H9 (cell line): ENCODE results near the gene DIAPH2. TPM values are rescaled to one million over a fixed set of nuclear protein-coding genes. Genes with fewer than 3 reads are reported as not detected.

Source experiments
- DNase-seq: peaks from one replicate; pipeline ENCODE4 v3.0.0-alpha.2; 2017
- H2AFZ ChIP-seq: one replicate; pipeline ENCODE4 v1.6.1; 2013; ENCODE audit warnings: mild to moderate bottlenecking, low read length, control low read depth, moderate library complexity
- H2AK5ac ChIP-seq: 2 replicates; pipeline ENCODE4 v1.6.1; 2013; ENCODE audit warnings: low read length, control low read depth, mixed read lengths; ENCODE audit not compliant: insufficient read length
- H2BK120ac ChIP-seq: one replicate; pipeline ENCODE4 v1.6.1; 2013; ENCODE audit warnings: low read depth, mild to moderate bottlenecking, low read length, control low read depth, inconsistent platforms; ENCODE audit not compliant: poor library complexity, severe bottlenecking
- H2BK12ac ChIP-seq: 2 replicates; pipeline ENCODE4 v1.6.1; 2013; ENCODE audit warnings: low read length, control low read depth, mixed read lengths, low read depth; ENCODE audit not compliant: insufficient read length
- H2BK15ac ChIP-seq: 2 replicates; pipeline ENCODE4 v1.6.1; 2013; ENCODE audit warnings: low read depth, low read length, control low read depth
- H2BK20ac ChIP-seq: one replicate; pipeline ENCODE4 v1.6.1; 2013; ENCODE audit warnings: low read depth, mild to moderate bottlenecking, low read length, control low read depth, inconsistent platforms; ENCODE audit not compliant: poor library complexity, severe bottlenecking
- H2BK5ac ChIP-seq: 2 replicates; pipeline ENCODE4 v1.6.1; 2013; ENCODE audit warnings: low read length, control low read depth, mixed read lengths; ENCODE audit not compliant: insufficient read length
- H3K14ac ChIP-seq: 2 replicates; pipeline ENCODE4 v1.6.1; 2013; ENCODE audit warnings: low read length, control low read depth; ENCODE audit not compliant: insufficient read depth
- H3K18ac ChIP-seq: 2 replicates; pipeline ENCODE4 v1.6.1; 2013; ENCODE audit warnings: low read depth, mild to moderate bottlenecking, mixed read lengths, low read length, control low read depth; ENCODE audit not compliant: insufficient read length
- H3K23ac ChIP-seq: 2 replicates; pipeline ENCODE4 v1.6.1; 2013; ENCODE audit warnings: low read length, control low read depth, mixed read lengths, low read depth; ENCODE audit not compliant: insufficient read length
- H3K23me2 ChIP-seq: 2 replicates; pipeline ENCODE4 v1.6.1; 2013; ENCODE audit warnings: low read depth, mild to moderate bottlenecking, mixed read lengths, low read length, control low read depth; ENCODE audit not compliant: insufficient read length, poor library complexity, severe bottlenecking
- H3K27ac ChIP-seq: 2 replicates; pipeline ENCODE4 v1.5.1; 2013; ENCODE audit warnings: low read length, control low read depth, mixed read lengths, low read depth; ENCODE audit not compliant: insufficient read length
- H3K27me3 ChIP-seq: 2 replicates; pipeline ENCODE4 v1.6.1; 2013; ENCODE audit warnings: low read length, control low read depth, inconsistent platforms; ENCODE audit not compliant: insufficient read depth
- H3K4ac ChIP-seq: 2 replicates; pipeline ENCODE4 v1.6.1; 2013; ENCODE audit warnings: low read depth, mild to moderate bottlenecking, control low read depth, inconsistent platforms, low read length, moderate library complexity
- H3K4me1 ChIP-seq: 2 replicates; pipeline ENCODE4 v1.6.1; 2013; ENCODE audit warnings: low read length, control low read depth, inconsistent platforms; ENCODE audit not compliant: insufficient read depth
- H3K4me2 ChIP-seq: 2 replicates; pipeline ENCODE4 v1.6.1; 2013; ENCODE audit warnings: low read length, control low read depth, mixed read lengths; ENCODE audit not compliant: insufficient read length, insufficient read depth
- H3K56ac ChIP-seq: 2 replicates; pipeline ENCODE4 v1.6.1; 2013; ENCODE audit warnings: low read depth, mild to moderate bottlenecking, mixed read lengths, low read length, control low read depth; ENCODE audit not compliant: insufficient read length
- H3K79me1 ChIP-seq: 2 replicates; pipeline ENCODE4 v1.6.1; 2013; ENCODE audit warnings: low read depth, mild to moderate bottlenecking, moderate library complexity, low read length, control low read depth, inconsistent platforms; ENCODE audit not compliant: insufficient read depth, poor library complexity, severe bottlenecking
- H3K79me2 ChIP-seq: 2 replicates; pipeline ENCODE4 v1.6.1; 2013; ENCODE audit warnings: low read length, control low read depth, inconsistent platforms; ENCODE audit not compliant: insufficient read depth
- H3K9ac ChIP-seq: 2 replicates; pipeline ENCODE4 v1.6.1; 2013; ENCODE audit warnings: low read length, control low read depth, mixed read lengths; ENCODE audit not compliant: insufficient read length; ENCODE audit errors: extremely low read depth
- H3K9me3 ChIP-seq: one replicate; pipeline ENCODE4 v1.6.1; 2013; ENCODE audit warnings: low read depth, low read length, inconsistent platforms; ENCODE audit not compliant: control insufficient read depth
- H3T11ph ChIP-seq: one replicate; pipeline ENCODE4 v1.6.1; 2013; ENCODE audit warnings: mild to moderate bottlenecking, low read length, control low read depth, inconsistent platforms
- H4K20me1 ChIP-seq: one replicate; pipeline ENCODE4 v1.6.1; 2013; ENCODE audit not compliant: control insufficient read depth, insufficient read length, insufficient read depth
- H4K5ac ChIP-seq: 2 replicates; pipeline ENCODE4 v1.6.1; 2013; ENCODE audit warnings: low read depth, mild to moderate bottlenecking, mixed read lengths, low read length, control low read depth; ENCODE audit not compliant: insufficient read length
- H4K8ac ChIP-seq: replicated peaks from 2 replicates; pipeline ENCODE4 v1.6.1; 2013; ENCODE audit warnings: low read length, control low read depth, mixed read lengths, low read depth; ENCODE audit not compliant: insufficient read length
- H4K91ac ChIP-seq: 2 replicates; pipeline ENCODE4 v1.6.1; 2013; ENCODE audit warnings: low read depth, mild to moderate bottlenecking, moderate library complexity, mixed read lengths, low read length, control low read depth; ENCODE audit not compliant: insufficient read length
- H3K27ac Mint-ChIP-seq, 3 experiments: 2 replicates in 2 of 3; 3 replicates in 1 of 3; pipeline ENCODE4 v1.8.0; 2020 to 2021; ENCODE audit warnings: mixed read lengths in 3 of 3, mild to moderate bottlenecking in 1 of 3, moderate library complexity in 1 of 3
- H3K27me3 Mint-ChIP-seq: 2 replicates; pipeline ENCODE4 v1.8.0; 2021; ENCODE audit warnings: low read depth, mild to moderate bottlenecking, moderate library complexity, mixed read lengths
- H3K36me3 Mint-ChIP-seq, 3 experiments: 2 replicates in 2 of 3; 3 replicates in 1 of 3; pipeline ENCODE4 v1.8.0; 2020 to 2021; ENCODE audit warnings: low read depth in 3 of 3, mixed read lengths in 3 of 3; ENCODE audit not compliant: insufficient read depth in 1 of 3
- H3K4me1 Mint-ChIP-seq, 2 experiments: 2 replicates each; pipeline ENCODE4 v1.8.0; 2020; ENCODE audit warnings: mixed read lengths in 2 of 2
- H3K4me3 Mint-ChIP-seq, 2 experiments: 2 replicates in 1 of 2; 3 replicates in 1 of 2; pipeline ENCODE4 v1.8.0; 2020 to 2021; ENCODE audit warnings: mild to moderate bottlenecking in 2 of 2, mixed read lengths in 2 of 2, moderate library complexity in 1 of 2
- H3K9me3 Mint-ChIP-seq, 2 experiments: 2 replicates in 1 of 2; 3 replicates in 1 of 2; pipeline ENCODE4 v1.8.0; 2020; ENCODE audit warnings: mild to moderate bottlenecking in 2 of 2, mixed read lengths in 2 of 2, moderate library complexity in 1 of 2
- total RNA-seq: library from RNA; stranded (reverse); gene quantifications from 2 replicates; pipeline ENCODE4 v1.2.1, GENCODE V29; 2021
- TF ChIP-seq, protein P1 (sequence below): fragments of 200-600 bp; sonication (generic); conservative IDR thresholded peaks from 3 replicates; pipeline ENCODE4 v1.8.0; 2021; ENCODE audit warnings: antibody characterized with exemption, mild to moderate bottlenecking

The DIAPH2 gene
- total RNA-seq, 1 experiment from 2014 or later, result 45.4 TPM

GRCh38 chrX:97229318-97229717, 544.7 kb downstream of the DIAPH2 start:
- H3K56ac ChIP-seq, result no peak overlapping the region
- TF ChIP-seq, protein P1, sequence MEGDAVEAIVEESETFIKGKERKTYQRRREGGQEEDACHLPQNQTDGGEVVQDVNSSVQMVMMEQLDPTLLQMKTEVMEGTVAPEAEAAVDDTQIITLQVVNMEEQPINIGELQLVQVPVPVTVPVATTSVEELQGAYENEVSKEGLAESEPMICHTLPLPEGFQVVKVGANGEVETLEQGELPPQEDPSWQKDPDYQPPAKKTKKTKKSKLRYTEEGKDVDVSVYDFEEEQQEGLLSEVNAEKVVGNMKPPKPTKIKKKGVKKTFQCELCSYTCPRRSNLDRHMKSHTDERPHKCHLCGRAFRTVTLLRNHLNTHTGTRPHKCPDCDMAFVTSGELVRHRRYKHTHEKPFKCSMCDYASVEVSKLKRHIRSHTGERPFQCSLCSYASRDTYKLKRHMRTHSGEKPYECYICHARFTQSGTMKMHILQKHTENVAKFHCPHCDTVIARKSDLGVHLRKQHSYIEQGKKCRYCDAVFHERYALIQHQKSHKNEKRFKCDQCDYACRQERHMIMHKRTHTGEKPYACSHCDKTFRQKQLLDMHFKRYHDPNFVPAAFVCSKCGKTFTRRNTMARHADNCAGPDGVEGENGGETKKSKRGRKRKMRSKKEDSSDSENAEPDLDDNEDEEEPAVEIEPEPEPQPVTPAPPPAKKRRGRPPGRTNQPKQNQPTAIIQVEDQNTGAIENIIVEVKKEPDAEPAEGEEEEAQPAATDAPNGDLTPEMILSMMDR, result no peak
- no peak overlapping the region for H2BK15ac ChIP-seq
- H3T11ph ChIP-seq, result no peak overlapping the region
- no peak overlapping the region for H3K4ac ChIP-seq
- H2AFZ ChIP-seq, result no peak overlapping the region
- no peak overlapping the region for H3K4me3 Mint-ChIP-seq
- H3K4me2 ChIP-seq, result no peak overlapping the region
- no peak overlapping the region for H3K27ac ChIP-seq
- no peaks in the 10 kb centered on the region for H3K4me1 ChIP-seq
- no peaks in the 10 kb centered on the region for H4K20me1 ChIP-seq
- H3K36me3 Mint-ChIP-seq, result no peaks in the 10 kb centered on the region
- H2BK12ac ChIP-seq, result no peak overlapping the region
- no peaks in the 10 kb centered on the region for H3K27me3 Mint-ChIP-seq
- H2BK5ac ChIP-seq, result no peak overlapping the region
- H2BK120ac ChIP-seq, result no peak overlapping the region
- no peak overlapping the region for H3K14ac ChIP-seq
- no peak overlapping the region for H4K5ac ChIP-seq
- H3K27ac Mint-ChIP-seq, result no peak overlapping the region
- no peak overlapping the region for H4K8ac ChIP-seq
- H4K91ac ChIP-seq, result no peak overlapping the region
- no peaks in the 10 kb centered on the region for H3K27me3 ChIP-seq
- H3K79me1 ChIP-seq, result no peaks in the 10 kb centered on the region
- no peak overlapping the region for H2AK5ac ChIP-seq
- H3K18ac ChIP-seq, result no peak overlapping the region
- DNase-seq, result no peak
- H3K4me1 Mint-ChIP-seq, result no peaks in the 10 kb centered on the region
- no peak overlapping the region for H3K23ac ChIP-seq
- no peaks in the 10 kb centered on the region for H3K9me3 Mint-ChIP-seq
- H3K23me2 ChIP-seq, result no peaks in the 10 kb centered on the region
- no peak overlapping the region for H3K9ac ChIP-seq
- no peaks in the 10 kb centered on the region for H3K79me2 ChIP-seq
- no peaks in the 10 kb centered on the region for H3K9me3 ChIP-seq
- H2BK20ac ChIP-seq, result no peak overlapping the region
